Neural cell (in vitro differentiated cells): ENCODE data around the gene SIN3A.

Experiments
- EP300 ChIP-seq: fragments of 450-650 bp; conservative IDR thresholded peaks from 2 replicates; pipeline ENCODE4 v1.6.1; 2014; ENCODE audit warnings: antibody characterized with exemption, mild to moderate bottlenecking, moderate library complexity; ENCODE audit not compliant: poor library complexity, severe bottlenecking
- EZH2 ChIP-seq: fragments of 200-600, 300-800 bp; shearing (Covaris generic), sonication (generic); IDR thresholded peaks from 2 replicates; pipeline ENCODE4 v1.6.1; 2014; ENCODE audit warnings: antibody characterized with exemption, low read length, borderline replicate concordance, mild to moderate bottlenecking; ENCODE audit not compliant: insufficient read depth, poor library complexity, severe bottlenecking
- POLR2AphosphoS5 ChIP-seq: IDR thresholded peaks from 2 replicates; pipeline ENCODE4 v1.6.1; 2012
- RAD21 ChIP-seq: fragments of 450-650 bp; conservative IDR thresholded peaks from 2 replicates; pipeline ENCODE4 v1.6.1; 2014; ENCODE audit warnings: antibody characterized with exemption, mild to moderate bottlenecking, moderate library complexity
- SMC3 ChIP-seq: fragments of 450-650 bp; conservative IDR thresholded peaks from 2 replicates; pipeline ENCODE4 v1.6.1; 2014; ENCODE audit warnings: antibody characterized with exemption, mild to moderate bottlenecking, moderate library complexity; ENCODE audit not compliant: poor library complexity
- TAF1 ChIP-seq: IDR thresholded peaks from 2 replicates; pipeline ENCODE4 v1.6.1; 2012; ENCODE audit warnings: low read depth
- TF ChIP-seq, protein P1 (sequence below): fragments of 450-650 bp; IDR thresholded peaks from 2 replicates; pipeline ENCODE4 v1.5.1; 2014; ENCODE audit warnings: antibody characterized with exemption, mild to moderate bottlenecking, moderate library complexity; ENCODE audit not compliant: poor library complexity, severe bottlenecking

DNA sequence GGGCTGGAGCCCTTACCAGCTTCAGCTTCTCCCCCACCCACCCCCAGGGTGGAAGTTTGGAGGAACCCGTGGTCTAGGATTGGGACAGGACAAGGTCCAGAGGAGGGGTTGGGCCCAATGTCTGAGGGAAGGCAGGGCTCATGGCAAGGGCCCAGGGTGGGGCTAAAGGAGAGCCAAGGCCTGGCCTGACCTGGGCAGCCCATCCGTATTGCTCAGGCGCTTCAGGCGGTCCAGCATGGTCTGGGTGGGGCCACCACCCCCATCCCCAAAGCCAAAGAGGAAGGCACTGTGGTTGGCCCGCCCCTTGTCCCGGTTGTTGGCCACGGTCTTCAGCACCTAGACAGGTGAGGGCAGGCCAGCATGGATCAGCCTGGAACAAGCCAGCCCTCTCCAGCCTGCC lies 90.6 kb downstream of the SIN3A start:
- TF ChIP-seq RAD21, result no peak
- TF ChIP-seq, protein P1, sequence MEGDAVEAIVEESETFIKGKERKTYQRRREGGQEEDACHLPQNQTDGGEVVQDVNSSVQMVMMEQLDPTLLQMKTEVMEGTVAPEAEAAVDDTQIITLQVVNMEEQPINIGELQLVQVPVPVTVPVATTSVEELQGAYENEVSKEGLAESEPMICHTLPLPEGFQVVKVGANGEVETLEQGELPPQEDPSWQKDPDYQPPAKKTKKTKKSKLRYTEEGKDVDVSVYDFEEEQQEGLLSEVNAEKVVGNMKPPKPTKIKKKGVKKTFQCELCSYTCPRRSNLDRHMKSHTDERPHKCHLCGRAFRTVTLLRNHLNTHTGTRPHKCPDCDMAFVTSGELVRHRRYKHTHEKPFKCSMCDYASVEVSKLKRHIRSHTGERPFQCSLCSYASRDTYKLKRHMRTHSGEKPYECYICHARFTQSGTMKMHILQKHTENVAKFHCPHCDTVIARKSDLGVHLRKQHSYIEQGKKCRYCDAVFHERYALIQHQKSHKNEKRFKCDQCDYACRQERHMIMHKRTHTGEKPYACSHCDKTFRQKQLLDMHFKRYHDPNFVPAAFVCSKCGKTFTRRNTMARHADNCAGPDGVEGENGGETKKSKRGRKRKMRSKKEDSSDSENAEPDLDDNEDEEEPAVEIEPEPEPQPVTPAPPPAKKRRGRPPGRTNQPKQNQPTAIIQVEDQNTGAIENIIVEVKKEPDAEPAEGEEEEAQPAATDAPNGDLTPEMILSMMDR, result no peak
- TF ChIP-seq EZH2, result no peak
- no peak for TF ChIP-seq POLR2AphosphoS5
- no peak for TF ChIP-seq EP300
- no peak for TF ChIP-seq TAF1
- no peak for TF ChIP-seq SMC3
